BE2C (cell line): Measurements from ENCODE around the gene AGAP5.
"Not testable (repeated sequence)": the region's sequence is repeated elsewhere in the genome, so short reads cannot be mapped to it uniquely, and the experiment has no call there.

Experiments used
- DNase-seq: peaks from one replicate; pipeline ENCODE4 v3.0.0-alpha.2; 2020
- H3K27me3 ChIP-seq: fragments of 250-450 bp; sonication (Bioruptor Pico); 2 replicates; pipeline ENCODE4 v1.5.1; 2020; ENCODE audit warnings: mild to moderate bottlenecking
- H3K36me3 ChIP-seq: fragments of 250-450 bp; sonication (Bioruptor Pico); 2 replicates; pipeline ENCODE4 v1.5.1; 2020; ENCODE audit warnings: mild to moderate bottlenecking
- H3K4me1 ChIP-seq: fragments of 250-450 bp; sonication (Bioruptor Pico); 2 replicates; pipeline ENCODE4 v1.5.1; 2020
- H3K4me3 ChIP-seq: 2 replicates; pipeline ENCODE4 v1.5.1; 2011; ENCODE audit warnings: low read depth, low read length
- H3K9me3 ChIP-seq: fragments of 250-450 bp; sonication (Bioruptor Pico); 2 replicates; pipeline ENCODE4 v1.5.1; 2020
- CTCF ChIP-seq: IDR thresholded peaks from 2 replicates; pipeline ENCODE4 v1.5.1; 2012; ENCODE audit warnings: mild to moderate bottlenecking, low read depth, low read length

Gene AGAP5

DNA sequence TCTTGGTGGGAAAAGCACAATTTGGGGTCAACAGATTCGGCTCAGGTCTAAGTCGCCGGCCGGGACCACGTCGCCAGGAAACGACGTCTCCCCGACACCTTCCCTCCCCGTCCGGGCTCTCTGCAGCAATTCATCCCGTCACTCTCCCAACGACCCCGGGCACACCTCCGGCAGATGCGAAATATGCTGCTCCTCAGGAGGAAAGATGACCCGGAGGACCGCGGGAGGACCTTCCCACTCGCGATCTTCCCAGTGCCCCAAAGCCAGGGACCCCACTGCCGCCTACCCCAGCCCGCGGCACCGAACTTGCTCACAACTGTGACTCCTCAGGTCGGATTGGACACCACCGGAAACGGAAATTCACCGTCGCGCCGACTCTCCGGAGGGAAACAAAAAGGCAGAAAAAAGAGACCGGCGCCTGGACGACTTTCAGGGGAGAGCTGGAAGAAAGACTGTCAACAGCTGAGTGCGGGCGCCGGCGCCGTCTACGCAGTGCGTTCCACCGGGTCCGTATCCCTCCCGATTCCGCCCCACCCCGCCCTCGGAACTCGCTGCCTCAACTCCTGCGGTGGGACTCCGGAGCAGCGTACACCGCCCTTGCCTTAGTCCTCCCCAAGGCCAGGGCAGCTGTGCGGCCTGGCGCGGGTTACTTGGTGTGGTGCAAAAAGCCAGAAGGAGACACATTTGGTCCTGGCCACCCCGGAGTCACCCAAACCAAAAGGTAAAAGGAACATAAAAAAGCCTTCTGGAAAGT, 32.4 kb upstream of the AGAP5 start:
- peak; percentile 89 for DNase-seq
- peak overlapping the region; percentile 93 for H3K4me3 ChIP-seq

DNA sequence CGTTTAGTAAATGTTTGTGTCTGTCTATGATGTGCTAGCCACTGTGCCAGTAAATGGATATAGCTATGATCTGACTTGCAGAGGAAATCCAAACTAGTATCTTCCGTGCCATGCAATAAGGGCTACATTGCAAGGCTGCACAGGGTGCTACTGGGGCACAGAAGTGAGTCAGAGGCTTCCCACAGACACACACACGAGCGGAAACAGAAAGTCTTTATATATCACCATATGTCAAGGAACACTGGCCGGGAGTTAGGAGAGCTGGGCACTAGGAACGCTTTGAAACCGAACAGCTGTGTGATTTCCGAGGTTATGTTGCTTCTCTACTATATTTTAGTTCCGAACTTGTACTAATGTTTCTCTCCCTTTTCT, 31.9 kb upstream of the AGAP5 start:
- DNase-seq, H3K27me3 ChIP-seq, H3K4me1 ChIP-seq, H3K9me3 ChIP-seq, H3K36me3 ChIP-seq: not testable (repeated sequence)
- peak overlapping the region; percentile 93 for H3K4me3 ChIP-seq

More for the DNA sequence above, 32.4 kb upstream of the AGAP5 start:
- no peaks in the 10 kb centered on the region for H3K4me1 ChIP-seq
- no peaks in the 10 kb centered on the region for H3K9me3 ChIP-seq
- H3K27me3 ChIP-seq = no peaks in the 10 kb centered on the region
- no peak for TF ChIP-seq CTCF
- H3K36me3 ChIP-seq = peaks cover 8% of the 10 kb centered on the region

- no peak overlapping the region for H3K4me3 ChIP-seq
- no peaks in the 10 kb centered on the region for H3K27me3 ChIP-seq
- TF ChIP-seq CTCF = no peak
- no peaks in the 10 kb centered on the region for H3K9me3 ChIP-seq
- H3K36me3 ChIP-seq = no peaks in the 10 kb centered on the region; the same call in 1 of the 2 replicates
- DNase-seq = no peak
- no peaks in the 10 kb centered on the region for H3K4me1 ChIP-seq
These were observed 25.6 kb upstream of the AGAP5 start for GRCh38 chr10:73723516-73723915.

GRCh38 chr10:73720561-73720960, 22.7 kb upstream of the AGAP5 start:
- peaks cover 15% of the 10 kb centered on the region for H3K36me3 ChIP-seq
- H3K4me1 ChIP-seq, H3K4me3 ChIP-seq, H3K9me3 ChIP-seq, H3K27me3 ChIP-seq, DNase-seq: not testable (repeated sequence)

- Histone ChIP-seq H3K27me3 (no peaks in the 10 kb centered on the region), H3K36me3 (peaks cover 16% of the 10 kb centered on the region), H3K4me1 (no peaks in the 10 kb centered on the region), H3K9me3 (no peaks in the 10 kb centered on the region), H3K4me3 (no peak overlapping the region)
- no peak for DNase-seq
- no peak for TF ChIP-seq CTCF
These were observed 19.6 kb upstream of the AGAP5 start for GRCh38 chr10:73717556-73717955.

DNA sequence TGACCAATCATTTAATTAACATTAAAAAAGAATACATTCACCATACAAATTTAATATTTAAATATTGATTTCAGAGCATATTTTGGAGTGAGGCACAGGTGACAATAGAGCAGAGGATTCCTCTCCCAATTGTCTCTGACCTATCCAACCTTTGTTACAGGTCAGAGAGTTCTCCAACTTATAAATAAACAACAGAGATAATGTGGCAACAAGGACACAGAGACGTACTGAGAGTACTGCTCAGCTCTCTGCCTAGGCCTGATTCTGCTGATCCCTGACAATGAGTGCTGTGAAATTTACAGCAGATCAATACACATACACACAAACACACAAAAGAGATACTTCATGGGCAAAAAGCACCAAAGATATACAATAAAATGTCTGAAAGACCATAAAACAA, 18.3 kb upstream of the AGAP5 start:
- Histone ChIP-seq H3K4me1 (no peaks in the 10 kb centered on the region), H3K9me3 (no peaks in the 10 kb centered on the region), H3K27me3 (no peaks in the 10 kb centered on the region), H3K4me3 (no peak overlapping the region), H3K36me3 (peaks cover 16% of the 10 kb centered on the region)
- TF ChIP-seq CTCF = no peak
- no peak for DNase-seq

DNA sequence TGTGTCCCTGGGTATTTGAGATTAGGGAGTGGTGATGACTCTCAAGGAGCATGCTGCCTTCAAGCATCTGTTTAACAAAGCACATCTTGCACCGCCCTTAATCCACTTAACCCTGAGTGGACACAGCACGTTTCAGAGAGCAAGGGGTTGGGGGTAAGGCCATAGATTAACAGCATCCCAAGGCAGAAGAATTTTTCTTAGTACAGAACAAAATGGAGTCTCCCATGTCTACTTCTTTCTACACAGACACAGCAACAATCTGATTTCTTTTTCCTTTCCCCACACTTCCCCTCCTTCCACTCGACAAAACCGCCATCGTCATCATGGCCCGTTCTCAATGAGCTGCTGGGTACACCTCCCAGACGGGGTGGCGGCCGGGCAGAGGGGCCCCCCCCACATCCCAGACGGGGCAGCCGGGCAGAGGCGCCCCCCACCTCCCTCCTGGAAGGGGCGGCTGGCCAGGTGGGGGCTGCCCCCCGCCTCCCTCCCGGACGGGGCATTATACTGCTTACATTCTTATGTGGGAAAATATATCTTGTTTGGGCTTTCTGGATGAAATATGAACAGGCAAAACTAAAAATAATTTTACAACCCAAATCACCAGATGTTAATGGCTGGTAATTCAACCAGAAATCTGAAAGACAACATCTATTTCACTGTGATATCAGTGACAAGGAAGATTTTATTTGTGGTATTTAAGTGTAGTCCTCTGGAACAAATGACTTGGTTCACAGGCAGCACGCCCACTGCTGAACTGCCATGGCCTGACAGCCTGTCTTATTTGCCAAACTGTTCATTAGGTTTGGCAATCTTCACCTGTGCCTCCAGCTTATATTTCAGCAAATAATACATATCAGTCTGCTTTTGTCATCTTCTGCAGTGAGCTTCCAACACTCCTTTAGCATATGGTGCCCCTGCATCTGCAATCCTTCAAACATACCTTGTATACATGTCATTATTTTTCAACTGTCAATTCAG, 17.6 kb upstream of the AGAP5 start:
- H3K4me1 ChIP-seq, DNase-seq, H3K27me3 ChIP-seq, H3K9me3 ChIP-seq, H3K4me3 ChIP-seq: not testable (repeated sequence)
- peaks cover 16% of the 10 kb centered on the region for H3K36me3 ChIP-seq

DNA sequence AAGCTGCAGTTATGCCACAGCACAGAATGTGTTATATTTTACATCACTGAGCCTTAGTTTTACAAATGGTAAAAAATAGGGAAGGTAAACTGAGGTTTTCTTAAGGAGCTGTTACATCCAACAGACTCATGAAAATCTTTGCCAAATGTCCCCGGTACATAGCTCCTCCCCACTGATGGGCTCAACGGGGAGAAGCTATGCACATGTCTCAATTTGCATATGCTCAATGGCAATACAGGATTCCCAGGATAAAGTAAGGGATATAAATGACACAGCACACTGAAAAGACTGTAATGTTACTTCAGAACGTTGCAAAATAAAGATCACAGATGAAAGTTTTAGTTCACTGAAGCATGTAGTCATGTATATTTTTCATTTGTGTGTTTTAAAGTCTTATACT, 16.6 kb upstream of the AGAP5 start:
- H3K4me1 ChIP-seq, DNase-seq, H3K9me3 ChIP-seq, H3K4me3 ChIP-seq, H3K27me3 ChIP-seq: not testable (repeated sequence)
- peaks cover 16% of the 10 kb centered on the region for H3K36me3 ChIP-seq

GRCh38 chr10:73713912-73714311, 16.0 kb upstream of the AGAP5 start:
- not testable (repeated sequence) for H3K9me3 ChIP-seq, H3K4me3 ChIP-seq, DNase-seq, H3K4me1 ChIP-seq, H3K27me3 ChIP-seq
- H3K36me3 ChIP-seq = peaks cover 16% of the 10 kb centered on the region

DNA sequence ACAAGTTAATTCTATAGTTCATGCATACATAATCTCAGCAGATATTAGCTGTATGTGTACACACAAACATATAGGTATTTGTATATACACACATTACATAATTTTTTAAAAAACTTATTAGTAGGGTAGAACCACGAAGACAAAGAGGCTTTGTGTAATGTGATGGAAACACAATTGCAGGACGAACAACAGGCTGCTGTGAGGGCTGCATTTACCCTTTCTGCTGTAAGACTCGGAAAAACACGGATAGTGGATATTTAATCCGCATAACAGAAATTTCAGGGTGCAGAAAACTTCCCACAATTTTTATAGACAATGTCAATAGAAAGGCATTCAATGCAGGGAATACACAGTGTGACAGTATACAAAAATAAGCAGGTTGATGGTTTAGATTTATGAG, 13.8 kb upstream of the AGAP5 start:
- not testable (repeated sequence) for H3K36me3 ChIP-seq, H3K27me3 ChIP-seq, H3K4me1 ChIP-seq, H3K9me3 ChIP-seq, DNase-seq, H3K4me3 ChIP-seq

GRCh38 chr10:73708122-73708521, 10.2 kb upstream of the AGAP5 start:
- DNase-seq, H3K4me3 ChIP-seq, H3K4me1 ChIP-seq, H3K36me3 ChIP-seq, H3K27me3 ChIP-seq, H3K9me3 ChIP-seq: not testable (repeated sequence)
